Sigmoid colon (tissue), 7 donors: Measurements from ENCODE around the gene COX7A2. TPM values are rescaled to one million over a fixed set of nuclear protein-coding genes. Genes with fewer than 3 reads are reported as not detected.

Experiments used
- DNase-seq: peaks from one replicate; pipeline ENCODE4 v3.0.0-alpha.2; 2019
- H3K27ac ChIP-seq, 4 donors: fragments of 200-600 bp; sonication (generic); one replicate each; pipeline ENCODE4 v1.5.1; 2016 to 2019; ENCODE audit warnings: mild to moderate bottlenecking in 1 of 4
- H3K27me3 ChIP-seq, 3 donors: fragments of 200-600 bp; sonication (generic); one replicate each; pipeline ENCODE4 v1.5.1; 2019; ENCODE audit warnings: mild to moderate bottlenecking in 1 of 3
- H3K36me3 ChIP-seq, 4 donors: fragments of 200-600 bp; sonication (generic); one replicate each; pipeline ENCODE4 v1.5.1; 2016 to 2019
- H3K4me1 ChIP-seq, 4 donors: fragments of 200-600 bp; sonication (generic); one replicate each; pipeline ENCODE4 v1.5.1; 2017 to 2019
- H3K4me3 ChIP-seq, 4 donors: fragments of 200-600 bp; sonication (generic); one replicate each; pipeline ENCODE4 v1.5.1; 2017 to 2019; ENCODE audit warnings: mild to moderate bottlenecking in 2 of 4, moderate library complexity in 1 of 4
- H3K9me3 ChIP-seq, 4 donors: fragments of 200-600 bp in 3 of 4; sonication (generic) in 3 of 4; one replicate each; pipeline versions ENCODE4 v1.5.1 to v1.6.1; 2013 to 2019
- EP300 ChIP-seq, 4 donors: sonication (generic); formaldehyde crosslinking; IDR thresholded peaks; one replicate each; pipeline ENCODE4 v1.6.1; 2017; ENCODE audit warnings: antibody characterized with exemption in 4 of 4
- POLR2A ChIP-seq, 2 donors: fragments of 450-650 bp; IDR thresholded peaks; one replicate each; pipeline ENCODE4 v1.6.1; 2016; ENCODE audit warnings: antibody characterized with exemption in 2 of 2, mild to moderate bottlenecking in 2 of 2, moderate library complexity in 2 of 2
- POLR2AphosphoS5 ChIP-seq, 4 donors: sonication (generic); formaldehyde crosslinking; IDR thresholded peaks; one replicate each; pipeline ENCODE4 v1.6.1; 2017; ENCODE audit warnings: antibody characterized with exemption in 4 of 4
- WGBS, 2 donors: extraction: QIAGEN DNeasy Blood & Tissue Kit; methylation state at CpG; one replicate each; pipeline ENCODE4 v1.1.7; 2013; 5-methylcytosine and 5-hydroxymethylcytosine counted together
- intact Hi-C: fragments of 100-400 bp; cut with DNase I; formaldehyde crosslinking; loops from one replicate; pipeline ENCODE4 v1.15.1; 2023
- polyA plus RNA-seq, 3 donors: library from polyadenylated mRNA; stranded (reverse); fragments of 200-250 nt; gene quantifications; one replicate each; pipeline ENCODE4 v1.2.3, GENCODE V29; 2013
- total RNA-seq, 4 donors: library from RNA; depleted of rRNA; stranded (reverse); fragments of >200 nt; gene quantifications; one replicate each; pipeline ENCODE4 v1.1.0, GENCODE V29; 2016
- TF ChIP-seq, protein P1 (sequence below), 4 experiments: fragments of 450-650 bp in 3 of 4; fragments of 200-600 bp in 1 of 4; IDR thresholded peaks; one replicate each; pipeline ENCODE4 v1.5.1; 2016 to 2019; ENCODE audit warnings: antibody characterized with exemption in 4 of 4, mild to moderate bottlenecking in 3 of 4, moderate library complexity in 2 of 4
- donor health status: healthy with polysubstance abuse.
- donor health status: Bipolar disorder and iron deficiency.
- donor health status: healthy.

Gene COX7A2
- total and polyA plus RNA-seq, 7 donors = 419 to 3,086 (median 948) TPM

DNA sequence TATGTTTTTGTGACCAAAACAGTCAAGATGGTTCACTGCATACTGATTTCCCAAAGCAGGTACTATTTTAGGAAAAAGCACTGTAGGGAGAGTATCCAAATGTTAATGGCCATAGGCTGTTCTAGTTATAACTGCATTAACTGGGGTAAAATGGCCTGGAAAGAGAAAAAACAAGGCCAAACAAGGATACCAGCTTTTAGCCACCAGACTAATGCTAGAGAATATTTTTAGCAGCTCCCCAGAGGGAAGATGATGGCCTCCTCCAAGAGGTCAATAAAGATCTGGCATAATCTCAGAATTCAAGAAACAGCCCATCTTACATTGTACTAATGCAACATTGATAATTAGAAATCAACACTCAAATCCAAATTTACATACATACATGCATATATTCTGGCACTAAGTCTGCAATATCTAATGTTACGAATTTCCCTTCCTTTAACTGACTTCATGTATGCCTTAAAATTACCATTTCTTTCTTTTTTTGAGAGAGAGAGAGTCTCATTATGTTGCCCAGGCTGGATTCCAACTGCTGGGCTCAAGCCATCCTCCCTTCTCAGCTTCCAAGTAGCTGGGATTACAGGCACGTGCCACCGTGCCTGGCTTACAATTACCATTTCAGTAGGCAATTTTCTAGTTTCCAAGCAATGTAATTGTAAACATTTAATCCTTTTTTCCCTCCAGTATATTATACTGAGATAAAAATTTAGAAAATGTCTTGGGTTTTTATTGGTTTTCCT, 9.3 kb downstream of the COX7A2 start:
- intact Hi-C loops = no loop called here
- DNase-seq = no peak
- H3K9me3 ChIP-seq = no peaks in the 10 kb centered on the region
- TF ChIP-seq POLR2A (IDR thresholded peaks at IDR 0.05) (no peak), EP300 (IDR thresholded peaks at IDR 0.05) (no peak)
- H3K27ac ChIP-seq = no peak overlapping the region
- H3K36me3 ChIP-seq = peaks cover 7 to 37% (median 12%) of the 10 kb centered on the region in 4 donors
- H3K4me1 ChIP-seq = peaks cover 0 to 27% (median 0%) of the 10 kb centered on the region in 4 donors
- 75 to 81% methylated on average over 3 of the region's 3 CpGs for WGBS, 2 donors
- no peak overlapping the region for H3K4me3 ChIP-seq
- no peaks in the 10 kb centered on the region for H3K27me3 ChIP-seq

DNA sequence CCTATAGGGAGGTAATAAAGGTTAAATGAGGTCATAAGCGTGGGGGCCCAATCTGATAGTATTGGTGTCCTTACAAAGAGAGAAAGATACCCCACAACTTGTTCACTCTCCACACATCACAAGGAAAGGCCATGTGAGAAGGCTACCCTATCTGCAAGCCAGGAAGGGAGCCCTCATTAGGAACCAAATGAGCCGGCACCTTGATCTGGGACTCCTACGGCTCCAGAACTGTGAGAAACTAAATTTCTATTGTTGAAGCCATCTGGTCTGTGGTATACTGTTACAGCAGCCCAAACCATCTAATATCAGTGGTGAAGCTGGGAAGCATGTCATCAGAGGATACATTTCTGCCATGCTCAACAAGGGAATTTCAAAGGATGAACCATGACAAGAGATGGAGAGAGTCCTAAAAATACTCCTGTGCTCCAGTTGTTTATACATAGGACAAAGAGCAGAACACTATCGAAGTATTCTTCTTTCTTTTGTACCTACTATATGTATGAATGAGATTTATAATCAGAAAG, 10.4 kb downstream of the COX7A2 start:
- Histone ChIP-seq H3K4me3 (no peak overlapping the region), H3K4me1 (peaks cover 0 to 27% (median 0%) of the 10 kb centered on the region in 4 donors), H3K27ac (no peak overlapping the region), H3K27me3 (no peaks in the 10 kb centered on the region), H3K36me3 (peaks cover 0 to 26% (median 5%) of the 10 kb centered on the region in 4 donors), H3K9me3 (no peaks in the 10 kb centered on the region)
- no peak for TF ChIP-seq POLR2AphosphoS5 (IDR thresholded peaks at IDR 0.05)
- TF ChIP-seq, protein P1, sequence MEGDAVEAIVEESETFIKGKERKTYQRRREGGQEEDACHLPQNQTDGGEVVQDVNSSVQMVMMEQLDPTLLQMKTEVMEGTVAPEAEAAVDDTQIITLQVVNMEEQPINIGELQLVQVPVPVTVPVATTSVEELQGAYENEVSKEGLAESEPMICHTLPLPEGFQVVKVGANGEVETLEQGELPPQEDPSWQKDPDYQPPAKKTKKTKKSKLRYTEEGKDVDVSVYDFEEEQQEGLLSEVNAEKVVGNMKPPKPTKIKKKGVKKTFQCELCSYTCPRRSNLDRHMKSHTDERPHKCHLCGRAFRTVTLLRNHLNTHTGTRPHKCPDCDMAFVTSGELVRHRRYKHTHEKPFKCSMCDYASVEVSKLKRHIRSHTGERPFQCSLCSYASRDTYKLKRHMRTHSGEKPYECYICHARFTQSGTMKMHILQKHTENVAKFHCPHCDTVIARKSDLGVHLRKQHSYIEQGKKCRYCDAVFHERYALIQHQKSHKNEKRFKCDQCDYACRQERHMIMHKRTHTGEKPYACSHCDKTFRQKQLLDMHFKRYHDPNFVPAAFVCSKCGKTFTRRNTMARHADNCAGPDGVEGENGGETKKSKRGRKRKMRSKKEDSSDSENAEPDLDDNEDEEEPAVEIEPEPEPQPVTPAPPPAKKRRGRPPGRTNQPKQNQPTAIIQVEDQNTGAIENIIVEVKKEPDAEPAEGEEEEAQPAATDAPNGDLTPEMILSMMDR (IDR thresholded peaks at IDR 0.05) = no peak
- TF ChIP-seq EP300 (IDR thresholded peaks at IDR 0.05) = no peak
- no peak for TF ChIP-seq POLR2A (IDR thresholded peaks at IDR 0.05)
- DNase-seq = no peak
- 95% methylated on average over 4 of the region's 4 CpGs for WGBS, 2 donors
- intact Hi-C loops = no loop called here

DNA sequence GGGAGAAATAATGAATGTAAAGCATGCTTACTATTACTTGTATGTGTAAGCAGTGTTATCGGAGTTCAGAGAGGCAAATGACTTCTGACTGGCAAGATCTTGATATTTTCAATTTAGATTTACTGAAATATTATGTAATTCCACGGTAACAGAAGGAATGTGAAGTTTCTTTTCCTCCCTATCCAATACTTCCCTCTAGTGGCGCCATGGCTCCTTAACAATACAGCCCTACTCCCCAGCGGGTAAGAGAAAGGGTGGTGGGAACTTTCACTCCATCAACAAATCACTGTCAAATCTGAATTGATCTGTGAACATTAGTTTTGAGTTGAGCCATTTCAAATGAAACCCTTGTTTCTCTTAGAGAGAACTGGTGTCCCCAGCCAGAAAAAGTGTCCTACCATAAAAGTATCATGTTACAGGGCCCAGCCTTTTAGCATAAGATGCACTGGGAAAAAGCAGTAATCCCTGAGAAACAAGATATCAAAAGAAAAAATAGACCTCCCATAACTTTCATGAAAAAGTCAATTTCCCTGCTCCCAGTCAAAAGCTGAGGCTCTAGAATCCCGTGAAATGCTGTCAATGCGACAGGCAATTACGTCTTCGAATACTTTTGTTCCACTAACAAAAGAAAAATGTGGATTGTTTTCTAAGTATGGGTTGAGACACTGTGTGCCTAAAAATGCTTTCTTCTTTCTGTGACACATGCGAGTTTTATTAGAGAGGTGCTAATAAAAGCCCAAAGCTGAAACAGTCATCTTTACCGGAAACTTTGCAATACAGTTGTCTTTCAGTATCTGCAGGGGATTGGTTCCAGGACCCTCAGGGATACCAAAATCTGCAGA, 12.9 kb downstream of the COX7A2 start:
- TF ChIP-seq POLR2A (IDR thresholded peaks at IDR 0.05) = no peak
- TF ChIP-seq, protein P1 (IDR thresholded peaks at IDR 0.05) = peak; percentile 35 to 59 (median 50)
- intact Hi-C loops = no loop called here
- Histone ChIP-seq H3K36me3 (peaks cover 0 to 1% (median 0%) of the 10 kb centered on the region in 4 donors), H3K4me1 (peaks cover 0 to 27% (median 0%) of the 10 kb centered on the region in 4 donors), H3K27ac (no peak overlapping the region), H3K27me3 (no peaks in the 10 kb centered on the region), H3K4me3 (peak overlapping the region in 1 of 4 donors; percentile 21), H3K9me3 (no peaks in the 10 kb centered on the region)
- no peak for DNase-seq
- WGBS, 2 donors = 55 to 62% methylated on average over 10 of the region's 10 CpGs

DNA sequence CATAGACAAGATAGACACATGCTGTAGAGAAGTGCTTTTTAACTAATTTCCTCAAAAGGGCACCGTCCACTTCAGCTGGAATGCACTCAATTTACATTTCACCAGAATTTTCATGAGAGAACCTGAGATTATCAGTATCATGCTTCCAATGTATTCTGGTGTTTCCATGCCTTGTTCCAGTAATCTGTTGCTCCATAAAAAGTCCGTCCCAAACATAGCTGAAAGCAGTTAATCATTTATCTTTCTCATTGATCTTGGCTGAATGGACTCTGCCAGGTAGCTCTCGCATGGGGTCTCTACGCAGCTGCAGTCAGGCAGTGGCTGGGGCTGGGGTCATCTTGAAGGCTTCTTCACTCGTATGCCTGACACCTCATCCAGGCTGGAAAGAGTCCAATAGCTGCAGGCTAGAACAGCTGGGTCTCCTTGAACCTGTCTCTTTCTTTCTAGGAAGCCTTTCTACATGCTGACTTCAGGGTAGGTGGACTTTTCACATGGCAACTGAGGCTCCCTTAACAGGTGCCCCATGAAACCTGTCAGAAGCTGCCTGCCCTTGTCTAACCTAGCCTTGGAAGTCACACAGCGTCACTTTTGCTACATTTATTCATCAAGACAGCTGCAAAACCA, 19.2 kb downstream of the COX7A2 start:
- H3K9me3 ChIP-seq = no peaks in the 10 kb centered on the region
- no peaks in the 10 kb centered on the region for H3K36me3 ChIP-seq
- H3K4me3 ChIP-seq = no peak overlapping the region
- intact Hi-C loops = no loop called here
- no peak overlapping the region for H3K27ac ChIP-seq
- no peak for DNase-seq
- H3K27me3 ChIP-seq = no peaks in the 10 kb centered on the region
- no peak for TF ChIP-seq POLR2A (IDR thresholded peaks at IDR 0.05)
- TF ChIP-seq, protein P1 (IDR thresholded peaks at IDR 0.05) = no peak
- H3K4me1 ChIP-seq = no peaks in the 10 kb centered on the region
- 31 to 73% methylated on average over 6 of the region's 6 CpGs for WGBS, 2 donors

DNA sequence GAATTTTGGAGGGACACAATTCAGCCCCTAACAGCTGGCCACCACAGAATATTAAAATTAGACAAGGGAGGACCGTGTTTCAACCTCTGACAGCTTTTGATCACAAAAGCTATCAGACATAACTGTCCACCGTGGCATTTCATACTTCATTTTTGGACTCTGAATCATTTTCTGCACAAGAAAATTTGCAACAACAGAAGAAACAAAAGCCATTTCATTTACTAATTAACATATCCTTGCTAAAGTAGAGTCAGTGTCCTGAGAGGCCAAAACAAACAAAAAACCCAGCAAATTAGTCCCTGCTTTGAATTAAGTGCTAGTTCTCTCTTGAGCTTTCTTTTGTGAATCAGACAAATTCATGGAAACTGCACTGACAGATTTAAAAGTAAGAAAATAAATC, 20.2 kb downstream of the COX7A2 start:
- no peak overlapping the region for H3K27ac ChIP-seq
- no peaks in the 10 kb centered on the region for H3K36me3 ChIP-seq
- TF ChIP-seq POLR2A (IDR thresholded peaks at IDR 0.05) (no peak), POLR2AphosphoS5 (IDR thresholded peaks at IDR 0.05) (no peak), EP300 (IDR thresholded peaks at IDR 0.05) (no peak)
- TF ChIP-seq, protein P1 (IDR thresholded peaks at IDR 0.05) = no peak
- no peak overlapping the region for H3K4me3 ChIP-seq
- intact Hi-C loops = no loop called here
- 86 to 91% methylated on average over 2 of the region's 2 CpGs for whole genome bisulfite sequencing, 2 donors
- no peak for DNase-seq
- no peaks in the 10 kb centered on the region for H3K27me3 ChIP-seq
- H3K9me3 ChIP-seq = no peaks in the 10 kb centered on the region
- no peaks in the 10 kb centered on the region for H3K4me1 ChIP-seq
